Neural crest cell (in vitro differentiated cells): Measurements from ENCODE around the gene PAPPA2. TPM values are rescaled to one million over a fixed set of nuclear protein-coding genes. Genes with fewer than 3 reads are reported as not detected.

Experiments used
- DNase-seq: peaks from one replicate; pipeline ENCODE4 v3.0.0; 2021; ENCODE audit warnings: low read depth, mixed read lengths, low spot score
- H3K27ac Mint-ChIP-seq: one replicate; pipeline ENCODE4 v1.8.0; 2021; ENCODE audit warnings: mild to moderate bottlenecking, mixed read lengths; ENCODE audit not compliant: unreplicated experiment
- H3K27me3 Mint-ChIP-seq: 2 replicates; pipeline ENCODE4 v1.8.0; 2021; ENCODE audit warnings: low read depth, mild to moderate bottlenecking, mixed read lengths
- H3K36me3 Mint-ChIP-seq: 2 replicates; pipeline ENCODE4 v1.8.0; 2021; ENCODE audit warnings: low read depth, mild to moderate bottlenecking, mixed read lengths
- H3K4me1 Mint-ChIP-seq: 2 replicates; pipeline ENCODE4 v1.8.0; 2021; ENCODE audit warnings: mixed read lengths
- H3K4me3 Mint-ChIP-seq: one replicate; pipeline ENCODE4 v1.8.0; 2021; ENCODE audit warnings: mild to moderate bottlenecking, mixed read lengths
- H3K9me3 Mint-ChIP-seq: 2 replicates; pipeline ENCODE4 v1.8.0; 2021; ENCODE audit warnings: mixed read lengths
- total RNA-seq: library from RNA; stranded (reverse); gene quantifications from 2 replicates; pipeline ENCODE4 v1.2.1, GENCODE V29; 2021
- TF ChIP-seq, protein P1 (sequence below): fragments of 200-600 bp; sonication (generic); conservative IDR thresholded peaks from 2 replicates; pipeline ENCODE4 v1.5.0; 2021; ENCODE audit warnings: antibody characterized with exemption, mild to moderate bottlenecking

Gene PAPPA2
- total RNA-seq, 1 donor from 2014 or later = 0.79 TPM

GRCh38 chr1:176705585-176705984 lies 242.6 kb downstream of the PAPPA2 start:
- no peak for DNase-seq
- Mint-ChIP-seq H3K4me3 (no peak overlapping the region), H3K36me3 (no peaks in the 10 kb centered on the region), H3K9me3 (peaks cover 2% of the 10 kb centered on the region), H3K27ac (no peak overlapping the region), H3K27me3 (peaks cover 4% of the 10 kb centered on the region), H3K4me1 (no peaks in the 10 kb centered on the region)
- TF ChIP-seq, protein P1, sequence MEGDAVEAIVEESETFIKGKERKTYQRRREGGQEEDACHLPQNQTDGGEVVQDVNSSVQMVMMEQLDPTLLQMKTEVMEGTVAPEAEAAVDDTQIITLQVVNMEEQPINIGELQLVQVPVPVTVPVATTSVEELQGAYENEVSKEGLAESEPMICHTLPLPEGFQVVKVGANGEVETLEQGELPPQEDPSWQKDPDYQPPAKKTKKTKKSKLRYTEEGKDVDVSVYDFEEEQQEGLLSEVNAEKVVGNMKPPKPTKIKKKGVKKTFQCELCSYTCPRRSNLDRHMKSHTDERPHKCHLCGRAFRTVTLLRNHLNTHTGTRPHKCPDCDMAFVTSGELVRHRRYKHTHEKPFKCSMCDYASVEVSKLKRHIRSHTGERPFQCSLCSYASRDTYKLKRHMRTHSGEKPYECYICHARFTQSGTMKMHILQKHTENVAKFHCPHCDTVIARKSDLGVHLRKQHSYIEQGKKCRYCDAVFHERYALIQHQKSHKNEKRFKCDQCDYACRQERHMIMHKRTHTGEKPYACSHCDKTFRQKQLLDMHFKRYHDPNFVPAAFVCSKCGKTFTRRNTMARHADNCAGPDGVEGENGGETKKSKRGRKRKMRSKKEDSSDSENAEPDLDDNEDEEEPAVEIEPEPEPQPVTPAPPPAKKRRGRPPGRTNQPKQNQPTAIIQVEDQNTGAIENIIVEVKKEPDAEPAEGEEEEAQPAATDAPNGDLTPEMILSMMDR = no peak

DNA sequence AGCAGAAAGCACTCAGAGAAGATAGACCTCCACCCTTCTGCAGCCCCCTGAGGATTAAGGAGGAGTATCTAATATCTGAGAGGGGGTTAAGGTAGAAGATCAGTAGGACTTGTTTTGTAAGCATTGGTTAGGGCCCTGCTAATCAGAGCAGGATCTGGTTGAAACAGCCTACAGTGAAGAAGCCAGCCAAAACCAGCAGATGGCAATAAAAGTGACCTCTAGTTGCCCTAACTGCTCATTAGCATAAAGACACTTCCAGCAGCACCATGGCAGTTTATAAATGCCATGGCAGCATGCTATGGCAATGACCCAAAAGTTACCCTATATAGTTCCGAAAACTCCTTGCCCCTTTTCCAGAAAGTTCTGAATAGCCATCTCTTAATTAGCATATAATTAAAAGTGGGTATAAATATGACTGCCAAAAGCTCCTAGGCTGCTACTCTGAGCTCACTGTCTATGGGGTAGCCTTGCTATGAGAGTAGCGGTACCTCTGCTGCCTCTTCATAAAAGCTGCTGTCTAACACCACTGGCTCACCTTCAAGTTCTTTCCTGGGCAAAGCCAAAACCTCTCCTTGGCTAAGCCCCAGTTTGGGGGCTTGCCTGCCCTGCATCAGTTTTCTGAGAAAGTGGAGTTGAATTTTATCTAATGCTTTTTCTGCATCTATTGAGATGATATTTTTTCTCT lies 254.2 kb downstream of the PAPPA2 start:
- TF ChIP-seq, protein P1 = no peak
- H3K4me3 Mint-ChIP-seq = no peak overlapping the region
- H3K36me3 Mint-ChIP-seq = no peaks in the 10 kb centered on the region
- no peaks in the 10 kb centered on the region for H3K9me3 Mint-ChIP-seq
- H3K27me3 Mint-ChIP-seq = no peaks in the 10 kb centered on the region
- no peaks in the 10 kb centered on the region for H3K4me1 Mint-ChIP-seq
- DNase-seq = no peak
- H3K27ac Mint-ChIP-seq = no peak overlapping the region

- no peak for DNase-seq
- Mint-ChIP-seq H3K9me3 (no peaks in the 10 kb centered on the region), H3K4me3 (no peak overlapping the region), H3K4me1 (no peaks in the 10 kb centered on the region), H3K27me3 (no peaks in the 10 kb centered on the region), H3K36me3 (no peaks in the 10 kb centered on the region), H3K27ac (no peak overlapping the region)
- TF ChIP-seq, protein P1 = no peak
These were observed 256.5 kb downstream of the PAPPA2 start for GRCh38 chr1:176719447-176719846.

DNA sequence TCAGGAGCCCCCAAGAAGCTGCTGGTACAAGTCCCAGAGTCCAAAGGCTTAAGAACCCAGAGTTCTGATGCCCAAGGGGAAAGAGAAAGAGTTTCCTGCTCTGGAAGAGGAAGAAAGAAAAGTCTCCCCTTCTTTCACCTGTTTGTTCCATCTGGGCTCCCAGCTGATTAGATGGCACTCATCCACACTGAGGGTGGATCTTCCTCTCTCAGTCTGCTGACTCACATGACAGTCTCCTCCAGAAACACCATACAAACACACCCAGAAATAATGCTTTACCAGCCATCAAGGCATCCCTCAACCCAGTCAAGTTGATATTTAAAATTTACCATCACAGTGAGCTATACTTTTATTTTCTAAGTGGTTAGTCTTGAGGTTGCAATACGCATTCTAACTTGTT lies 257.9 kb downstream of the PAPPA2 start:
- H3K27me3 Mint-ChIP-seq = no peaks in the 10 kb centered on the region
- H3K4me3 Mint-ChIP-seq = no peak overlapping the region
- no peaks in the 10 kb centered on the region for H3K9me3 Mint-ChIP-seq
- no peak for DNase-seq
- no peaks in the 10 kb centered on the region for H3K36me3 Mint-ChIP-seq
- TF ChIP-seq, protein P1 = no peak
- no peaks in the 10 kb centered on the region for H3K4me1 Mint-ChIP-seq
- no peak overlapping the region for H3K27ac Mint-ChIP-seq

GRCh38 chr1:176733661-176734060 lies 270.7 kb downstream of the PAPPA2 start:
- no peaks in the 10 kb centered on the region for H3K9me3 Mint-ChIP-seq
- no peak overlapping the region for H3K27ac Mint-ChIP-seq
- H3K36me3 Mint-ChIP-seq = no peaks in the 10 kb centered on the region
- DNase-seq = no peak
- no peak overlapping the region for H3K4me3 Mint-ChIP-seq
- no peaks in the 10 kb centered on the region for H3K4me1 Mint-ChIP-seq
- H3K27me3 Mint-ChIP-seq = peaks cover 8% of the 10 kb centered on the region
- TF ChIP-seq, protein P1 = no peak
